Measurements from ENCODE around the gene TMEM35B.
A peak's percentile ranks its signal among the peaks of the same experiment; 100 is the strongest.
"Not testable (repeated sequence)": the region's sequence is repeated elsewhere in the genome, so short reads cannot be mapped to it uniquely, and the experiment has no call there.

TMEM35B gene

GRCh38 chr1:34983700-34984355 is 1.3 kb downstream of the TMEM35B start:
- no peaks in the 10 kb centered on the region for H3K9me3 Mint-ChIP-seq (ENCODE audit: low read depth)
- H3K27ac Mint-ChIP-seq: peak overlapping the region; percentile 94
- H3K4me1 Mint-ChIP-seq (ENCODE audit: low read depth): peaks cover 50% of the 10 kb centered on the region
- no peaks in the 10 kb centered on the region for H3K27me3 Mint-ChIP-seq
- peaks cover 7% of the 10 kb centered on the region for H3K36me3 Mint-ChIP-seq
- peak overlapping the region; percentile 98 for H3K4me3 Mint-ChIP-seq

- peaks cover 51% of the 10 kb centered on the region for H3K4me1 Mint-ChIP-seq (ENCODE audit: low read depth)
- H3K9me3 Mint-ChIP-seq (ENCODE audit: low read depth): no peaks in the 10 kb centered on the region
- peak overlapping the region; percentile 81 for H3K27ac Mint-ChIP-seq
- no peaks in the 10 kb centered on the region for H3K27me3 Mint-ChIP-seq
- peak overlapping the region; percentile 59 for H3K4me3 Mint-ChIP-seq
- H3K36me3 Mint-ChIP-seq: peaks cover 3% of the 10 kb centered on the region
Observed at GRCh38 chr1:34982820-34983376, 2.2 kb downstream of the TMEM35B start.

- no peaks in the 10 kb centered on the region for H3K27me3 Mint-ChIP-seq
- H3K4me1 Mint-ChIP-seq (ENCODE audit: low read depth): peaks cover 43% of the 10 kb centered on the region
- peaks cover 4% of the 10 kb centered on the region for H3K36me3 Mint-ChIP-seq
- no peak overlapping the region for H3K4me3 Mint-ChIP-seq
- no peak overlapping the region for H3K27ac Mint-ChIP-seq
- H3K9me3 Mint-ChIP-seq (ENCODE audit: low read depth): no peaks in the 10 kb centered on the region
Observed at GRCh38 chr1:34980715-34981114, 4.4 kb downstream of the TMEM35B start.

- peak overlapping the region; percentile 58 for H3K27ac Mint-ChIP-seq
- H3K27me3 Mint-ChIP-seq: no peaks in the 10 kb centered on the region
- H3K9me3 Mint-ChIP-seq (ENCODE audit: low read depth): no peaks in the 10 kb centered on the region
- H3K36me3 Mint-ChIP-seq: peaks cover 6% of the 10 kb centered on the region
- H3K4me3 Mint-ChIP-seq: no peak overlapping the region
- peaks cover 36% of the 10 kb centered on the region for H3K4me1 Mint-ChIP-seq (ENCODE audit: low read depth)
Observed at GRCh38 chr1:34978921-34979320, 6.2 kb downstream of the TMEM35B start.

- H3K4me1 Mint-ChIP-seq (ENCODE audit: low read depth): peaks cover 29% of the 10 kb centered on the region
- no peak overlapping the region for H3K4me3 Mint-ChIP-seq
- no peaks in the 10 kb centered on the region for H3K27me3 Mint-ChIP-seq
- no peaks in the 10 kb centered on the region for H3K9me3 Mint-ChIP-seq (ENCODE audit: low read depth)
- peak overlapping the region; percentile 75 for H3K27ac Mint-ChIP-seq
- peaks cover 6% of the 10 kb centered on the region for H3K36me3 Mint-ChIP-seq
Observed at GRCh38 chr1:34977858-34978257, 7.3 kb downstream of the TMEM35B start.

GRCh38 chr1:34977210-34977471 is 8.0 kb downstream of the TMEM35B start:
- Mint-ChIP-seq H3K4me1 (ENCODE audit: low read depth) (peaks cover 28% of the 10 kb centered on the region), H3K9me3 (ENCODE audit: low read depth) (no peaks in the 10 kb centered on the region), H3K36me3 (peaks cover 6% of the 10 kb centered on the region), H3K27ac (peak overlapping the region; percentile 28), H3K4me3 (no peak overlapping the region), H3K27me3 (no peaks in the 10 kb centered on the region)

GRCh38 chr1:34976384-34977209 is 8.6 kb downstream of the TMEM35B start:
- Mint-ChIP-seq H3K27ac (no peak overlapping the region), H3K27me3 (no peaks in the 10 kb centered on the region), H3K4me3 (no peak overlapping the region), H3K4me1 (ENCODE audit: low read depth) (peaks cover 24% of the 10 kb centered on the region), H3K9me3 (ENCODE audit: low read depth) (no peaks in the 10 kb centered on the region), H3K36me3 (peaks cover 6% of the 10 kb centered on the region)

- H3K4me3 Mint-ChIP-seq: no peak overlapping the region
- H3K9me3 Mint-ChIP-seq (ENCODE audit: low read depth): no peaks in the 10 kb centered on the region
- H3K27ac Mint-ChIP-seq: no peak overlapping the region
- no peaks in the 10 kb centered on the region for H3K27me3 Mint-ChIP-seq
- peaks cover 6% of the 10 kb centered on the region for H3K36me3 Mint-ChIP-seq
- peaks cover 22% of the 10 kb centered on the region for H3K4me1 Mint-ChIP-seq (ENCODE audit: low read depth)
Observed at GRCh38 chr1:34975771-34976170, 9.4 kb downstream of the TMEM35B start.

- H3K4me3 Mint-ChIP-seq: no peak overlapping the region
- H3K4me1 Mint-ChIP-seq (ENCODE audit: low read depth): peaks cover 18% of the 10 kb centered on the region
- no peaks in the 10 kb centered on the region for H3K27me3 Mint-ChIP-seq
- H3K36me3 Mint-ChIP-seq: peaks cover 6% of the 10 kb centered on the region
- H3K27ac Mint-ChIP-seq: no peak overlapping the region
- no peaks in the 10 kb centered on the region for H3K9me3 Mint-ChIP-seq (ENCODE audit: low read depth)
Observed at GRCh38 chr1:34975338-34975737, 9.8 kb downstream of the TMEM35B start.

- peak overlapping the region; percentile 3 for H3K27ac Mint-ChIP-seq
- peaks cover 20% of the 10 kb centered on the region for H3K4me1 Mint-ChIP-seq (ENCODE audit: low read depth)
- H3K9me3 Mint-ChIP-seq (ENCODE audit: low read depth): no peaks in the 10 kb centered on the region
- H3K27me3 Mint-ChIP-seq: no peaks in the 10 kb centered on the region
- H3K36me3 Mint-ChIP-seq: peaks cover 6% of the 10 kb centered on the region
- no peak overlapping the region for H3K4me3 Mint-ChIP-seq
Observed at GRCh38 chr1:34974626-34975025, 10.5 kb downstream of the TMEM35B start.

- H3K4me1 Mint-ChIP-seq (ENCODE audit: low read depth): peaks cover 18% of the 10 kb centered on the region
- no peak overlapping the region for H3K27ac Mint-ChIP-seq
- peaks cover 6% of the 10 kb centered on the region for H3K36me3 Mint-ChIP-seq
- no peak overlapping the region for H3K4me3 Mint-ChIP-seq
- no peaks in the 10 kb centered on the region for H3K27me3 Mint-ChIP-seq
- no peaks in the 10 kb centered on the region for H3K9me3 Mint-ChIP-seq (ENCODE audit: low read depth)
Observed at GRCh38 chr1:34973326-34973725, 11.8 kb downstream of the TMEM35B start.

- H3K4me1 Mint-ChIP-seq (ENCODE audit: low read depth): peaks cover 17% of the 10 kb centered on the region
- no peaks in the 10 kb centered on the region for H3K27me3 Mint-ChIP-seq
- no peak overlapping the region for H3K27ac Mint-ChIP-seq
- H3K4me3 Mint-ChIP-seq: no peak overlapping the region
- peaks cover 3% of the 10 kb centered on the region for H3K36me3 Mint-ChIP-seq
- no peaks in the 10 kb centered on the region for H3K9me3 Mint-ChIP-seq (ENCODE audit: low read depth)
Observed at GRCh38 chr1:34970829-34971228, 14.3 kb downstream of the TMEM35B start.

- H3K9me3 Mint-ChIP-seq (ENCODE audit: low read depth): no peaks in the 10 kb centered on the region
- H3K27ac Mint-ChIP-seq: no peak overlapping the region
- no peaks in the 10 kb centered on the region for H3K36me3 Mint-ChIP-seq
- H3K4me3 Mint-ChIP-seq: no peak overlapping the region
- H3K4me1 Mint-ChIP-seq (ENCODE audit: low read depth): peaks cover 17% of the 10 kb centered on the region
- H3K27me3 Mint-ChIP-seq: no peaks in the 10 kb centered on the region
Observed at GRCh38 chr1:34970220-34970735, 14.9 kb downstream of the TMEM35B start.

- H3K27me3 Mint-ChIP-seq; H3K9me3 Mint-ChIP-seq (ENCODE audit: low read depth); H3K36me3 Mint-ChIP-seq; H3K27ac Mint-ChIP-seq; H3K4me3 Mint-ChIP-seq: not testable (repeated sequence)
- peaks cover 15% of the 10 kb centered on the region for H3K4me1 Mint-ChIP-seq (ENCODE audit: low read depth)
Observed at GRCh38 chr1:34968297-34968696, 16.9 kb downstream of the TMEM35B start.

- not testable (repeated sequence) for H3K36me3 Mint-ChIP-seq; H3K27me3 Mint-ChIP-seq; H3K4me3 Mint-ChIP-seq; H3K27ac Mint-ChIP-seq; H3K9me3 Mint-ChIP-seq (ENCODE audit: low read depth)
- H3K4me1 Mint-ChIP-seq (ENCODE audit: low read depth): peaks cover 15% of the 10 kb centered on the region
Observed at GRCh38 chr1:34967672-34968071, 17.5 kb downstream of the TMEM35B start.

Measured in activated naive CD8-positive, alpha-beta T cell (primary cell).